Neural cell (in vitro differentiated cells): ENCODE results near the gene VPS50. TPM values are rescaled to one million over a fixed set of nuclear protein-coding genes. Genes with fewer than 3 reads are reported as not detected.

ENCODE experiments used
- H2AFZ ChIP-seq: fragments of 200-600, 300-800 bp; sonication (generic), shearing (Covaris generic); 2 replicates; pipeline ENCODE4 v1.6.0; 2014; ENCODE audit warnings: low read depth, mild to moderate bottlenecking, antibody characterized with exemption, low read length, moderate library complexity
- H3F3A ChIP-seq: fragments of 200-600 bp; shearing (Covaris generic); 2 replicates; pipeline ENCODE4 v1.6.1; 2016; ENCODE audit warnings: mild to moderate bottlenecking, moderate library complexity, mixed read lengths, antibody characterized with exemption, low read length; ENCODE audit not compliant: insufficient read depth, poor library complexity, severe bottlenecking
- H3K27ac ChIP-seq: fragments of 200-600, 300-800 bp; sonication (generic), shearing (Covaris generic); 2 replicates; pipeline ENCODE4 v1.5.1; 2014; ENCODE audit warnings: mild to moderate bottlenecking, low read length, moderate library complexity
- H3K27me3 ChIP-seq: fragments of 300-800, 200-600 bp; sonication (generic), shearing (Covaris generic); 2 replicates; pipeline ENCODE4 v1.6.0; 2014; ENCODE audit warnings: mild to moderate bottlenecking, low read depth, low read length, moderate library complexity; ENCODE audit not compliant: insufficient read depth
- H3K36me3 ChIP-seq: fragments of 300-800, 200-600 bp; sonication (generic), shearing (Covaris generic); 2 replicates; pipeline ENCODE4 v1.5.1; 2014; ENCODE audit warnings: mild to moderate bottlenecking, antibody characterized with exemption, low read length, moderate library complexity; ENCODE audit not compliant: insufficient read depth
- H3K4me2 ChIP-seq: fragments of 300-800, 200-600 bp; sonication (generic), shearing (Covaris generic); 2 replicates; pipeline ENCODE4 v1.6.0; 2014; ENCODE audit warnings: mild to moderate bottlenecking, low read length
- H3K4me3 ChIP-seq: fragments of 300-800, 200-600 bp; sonication (generic), shearing (Covaris generic); 2 replicates; pipeline ENCODE4 v1.5.1; 2014; ENCODE audit warnings: mild to moderate bottlenecking, low read length, moderate library complexity
- H3K79me2 ChIP-seq: fragments of 200-600 bp; shearing (Covaris generic); replicated peaks from 2 replicates; pipeline ENCODE4 v1.6.0; 2014; ENCODE audit warnings: mild to moderate bottlenecking, low read length, moderate library complexity; ENCODE audit not compliant: insufficient read depth
- H3K9ac ChIP-seq: fragments of 300-800, 200-600 bp; sonication (generic), shearing (Covaris generic); 2 replicates; pipeline ENCODE4 v1.6.1; 2016; ENCODE audit warnings: mild to moderate bottlenecking, low read length, mixed read lengths
- H3K9me2 ChIP-seq: fragments of 200-600 bp; shearing (Covaris generic); 2 replicates; pipeline ENCODE4 v1.6.1; 2016; ENCODE audit warnings: mild to moderate bottlenecking, low read length, mixed read lengths; ENCODE audit not compliant: insufficient read depth
- H3K9me3 ChIP-seq: fragments of 200-600, 300-800 bp; sonication (generic), shearing (Covaris generic); 2 replicates; pipeline ENCODE4 v1.6.1; 2016; ENCODE audit warnings: mild to moderate bottlenecking, mixed run types, low read length, moderate library complexity, mixed read lengths
- H4K20me1 ChIP-seq: fragments of 200-600 bp; shearing (Covaris generic); 2 replicates; pipeline ENCODE4 v1.6.1; 2016; ENCODE audit warnings: mild to moderate bottlenecking, mixed run types; ENCODE audit not compliant: insufficient read depth
- CTCF ChIP-seq: fragments of 450-650 bp; IDR thresholded peaks from 2 replicates; pipeline ENCODE4 v1.5.1; 2014; ENCODE audit warnings: antibody characterized with exemption, mild to moderate bottlenecking, moderate library complexity; ENCODE audit not compliant: poor library complexity, severe bottlenecking
- EP300 ChIP-seq: fragments of 450-650 bp; conservative IDR thresholded peaks from 2 replicates; pipeline ENCODE4 v1.6.1; 2014; ENCODE audit warnings: antibody characterized with exemption, mild to moderate bottlenecking, moderate library complexity; ENCODE audit not compliant: poor library complexity, severe bottlenecking
- MXI1 ChIP-seq: fragments of 450-650 bp; conservative IDR thresholded peaks from 2 replicates; pipeline ENCODE4 v1.6.1; 2014; ENCODE audit warnings: antibody characterized with exemption, mild to moderate bottlenecking; ENCODE audit not compliant: poor library complexity, severe bottlenecking
- POLR2AphosphoS5 ChIP-seq: IDR thresholded peaks from 2 replicates; pipeline ENCODE4 v1.6.1; 2012
- REST ChIP-seq: IDR thresholded peaks from 2 replicates; pipeline ENCODE4 v1.6.1; 2012; ENCODE audit warnings: borderline replicate concordance
- SMC3 ChIP-seq: fragments of 450-650 bp; conservative IDR thresholded peaks from 2 replicates; pipeline ENCODE4 v1.6.1; 2014; ENCODE audit warnings: antibody characterized with exemption, mild to moderate bottlenecking, moderate library complexity; ENCODE audit not compliant: poor library complexity
- TAF1 ChIP-seq: IDR thresholded peaks from 2 replicates; pipeline ENCODE4 v1.6.1; 2012; ENCODE audit warnings: low read depth
- polyA plus RNA-seq: library from polyadenylated mRNA; depleted of rRNA; stranded (reverse); fragments of >200 nt; gene quantifications from 2 replicates; pipeline ENCODE4 v1.2.3, GENCODE V29; 2014

Gene VPS50
- polyA plus RNA-seq, 1 donor from 2014 or later = 58.2 TPM

GRCh38 chr7:93382362-93382761 lies 150.2 kb downstream of the VPS50 start:
- H3K27me3 ChIP-seq = no peaks in the 10 kb centered on the region
- H3F3A ChIP-seq = no peaks in the 10 kb centered on the region
- H3K4me3 ChIP-seq = no peak overlapping the region
- no peak overlapping the region for H3K9ac ChIP-seq
- H3K9me2 ChIP-seq = no peaks in the 10 kb centered on the region
- no peaks in the 10 kb centered on the region for H3K36me3 ChIP-seq
- H4K20me1 ChIP-seq = no peaks in the 10 kb centered on the region
- no peaks in the 10 kb centered on the region for H3K9me3 ChIP-seq
- peaks cover 3% of the 10 kb centered on the region for H3K79me2 ChIP-seq
- H3K27ac ChIP-seq = no peak overlapping the region
- no peak overlapping the region for H2AFZ ChIP-seq
- TF ChIP-seq REST = no peak
- no peak for TF ChIP-seq TAF1
- TF ChIP-seq CTCF = no peak
- no peak for TF ChIP-seq SMC3
- no peak overlapping the region for H3K4me2 ChIP-seq

GRCh38 chr7:93390660-93391059 lies 158.5 kb downstream of the VPS50 start:
- no peaks in the 10 kb centered on the region for H3F3A ChIP-seq
- no peak overlapping the region for H2AFZ ChIP-seq
- H4K20me1 ChIP-seq = no peaks in the 10 kb centered on the region
- TF ChIP-seq REST (no peak), CTCF (no peak), MXI1 (no peak), SMC3 (no peak), EP300 (no peak), POLR2AphosphoS5 (no peak)
- H3K27ac ChIP-seq = no peak overlapping the region
- H3K9ac ChIP-seq = no peak overlapping the region
- H3K79me2 ChIP-seq = no peaks in the 10 kb centered on the region
- no peaks in the 10 kb centered on the region for H3K9me3 ChIP-seq
- H3K27me3 ChIP-seq = no peaks in the 10 kb centered on the region
- H3K9me2 ChIP-seq = no peaks in the 10 kb centered on the region
- no peak overlapping the region for H3K4me3 ChIP-seq
- H3K4me2 ChIP-seq = no peak overlapping the region
- H3K36me3 ChIP-seq = no peaks in the 10 kb centered on the region
